Vagina (tissue), 2 donors: ENCODE data around the gene RPS6KA2. TPM values are rescaled to one million over a fixed set of nuclear protein-coding genes. Genes with fewer than 3 reads are reported as not detected.

ENCODE experiments used
- DNase-seq, 2 donors: peaks; one replicate each; pipeline ENCODE4 v3.0.0-alpha.2; 2017; ENCODE audit errors: extremely low spot score in 2 of 2
- H3K27ac ChIP-seq: fragments of 200-600 bp; sonication (generic); one replicate; pipeline ENCODE4 v1.5.1; 2019
- H3K27me3 ChIP-seq: fragments of 200-600 bp; sonication (generic); one replicate; pipeline ENCODE4 v1.5.1; 2019
- H3K36me3 ChIP-seq, 2 donors: fragments of 200-600 bp; sonication (generic); one replicate each; pipeline ENCODE4 v1.5.1; 2017 to 2019
- H3K4me1 ChIP-seq: fragments of 200-600 bp; sonication (generic); one replicate; pipeline ENCODE4 v1.5.1; 2019
- H3K4me3 ChIP-seq, 2 donors: fragments of 200-600 bp; sonication (generic); 1 replicate in 1 of 2; 2 replicates in 1 of 2; pipeline ENCODE4 v1.5.1; 2016 to 2019
- H3K9me3 ChIP-seq: fragments of 200-600 bp; sonication (generic); one replicate; pipeline ENCODE4 v1.5.1; 2019
- CTCF ChIP-seq, 3 experiments: fragments of 450-650 bp in 2 of 3; fragments of 200-600 bp in 1 of 3; sonication (generic) in 1 of 3; IDR thresholded peaks; one replicate each; pipeline ENCODE4 v1.5.1; 2017 to 2019; ENCODE audit warnings: antibody characterized with exemption in 3 of 3, mild to moderate bottlenecking in 2 of 3, moderate library complexity in 2 of 3
- POLR2A ChIP-seq, 2 donors: fragments of 450-650 bp; IDR thresholded peaks; one replicate each; pipeline ENCODE4 v1.6.1; 2017; ENCODE audit warnings: antibody characterized with exemption in 2 of 2, mild to moderate bottlenecking in 2 of 2, moderate library complexity in 2 of 2
- POLR2AphosphoS5 ChIP-seq, 2 donors: sonication (generic); formaldehyde crosslinking; IDR thresholded peaks; one replicate each; pipeline ENCODE4 v1.9.0; 2017; ENCODE audit warnings: antibody characterized with exemption in 2 of 2, mild to moderate bottlenecking in 2 of 2, low read depth in 1 of 2; ENCODE audit not compliant: insufficient read depth in 1 of 2
- intact Hi-C: fragments of 100-400 bp; cut with DNase I; formaldehyde crosslinking; loops from one replicate; pipeline ENCODE4 v1.15.1; 2023
- total RNA-seq: library from RNA; depleted of rRNA; stranded (reverse); fragments of >200 nt; gene quantifications from one replicate; pipeline ENCODE4 v1.2.3, GENCODE V29; 2016

RPS6KA2 gene
- total RNA-seq, 1 donor from 2014 or later: 65.1 TPM

DNA sequence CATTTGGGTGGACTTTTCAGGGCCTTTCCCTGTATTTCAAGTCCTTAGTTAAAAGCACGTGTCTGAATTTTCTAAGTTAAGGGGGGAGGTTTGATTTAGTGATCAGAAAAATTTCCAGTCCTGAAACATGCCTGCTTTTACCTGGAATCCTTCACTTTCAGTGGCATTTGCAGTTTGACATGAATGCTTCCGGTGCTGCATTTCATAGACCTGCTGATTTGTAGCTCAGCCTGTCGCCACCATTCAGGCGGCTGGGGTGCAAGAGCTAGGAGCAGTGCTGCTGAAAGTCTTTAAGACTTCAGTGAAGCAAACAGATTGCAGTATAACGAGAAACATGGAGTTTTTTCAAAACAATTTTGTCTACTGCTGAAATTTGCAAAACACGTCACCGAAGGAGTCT is 14.0 kb downstream of the RPS6KA2 start:
- Histone ChIP-seq H3K4me3 (no peak overlapping the region), H3K4me1 (peaks cover 9% of the 10 kb centered on the region), H3K9me3 (no peaks in the 10 kb centered on the region), H3K27ac (no peak overlapping the region), H3K27me3 (no peaks in the 10 kb centered on the region), H3K36me3 (no peaks in the 10 kb centered on the region)
- no peak for TF ChIP-seq CTCF (IDR thresholded peaks at IDR 0.05)
- TF ChIP-seq POLR2A (IDR thresholded peaks at IDR 0.05): no peak
- TF ChIP-seq POLR2AphosphoS5 (IDR thresholded peaks at IDR 0.05; ENCODE audit: insufficient read depth in 1 of 2, low read depth in 1 of 2): no peak
- intact Hi-C loops: no loop called here
- peak in 1 of 2 donors; percentile 25 for DNase-seq

- no peak overlapping the region for H3K4me3 ChIP-seq
- H3K27me3 ChIP-seq: no peaks in the 10 kb centered on the region
- peaks cover 9% of the 10 kb centered on the region for H3K4me1 ChIP-seq
- no peaks in the 10 kb centered on the region for H3K9me3 ChIP-seq
- TF ChIP-seq CTCF (IDR thresholded peaks at IDR 0.05) (no peak), POLR2A (IDR thresholded peaks at IDR 0.05) (no peak), POLR2AphosphoS5 (IDR thresholded peaks at IDR 0.05; ENCODE audit: insufficient read depth in 1 of 2, low read depth in 1 of 2) (no peak)
- DNase-seq: peak in 1 of 2 donors; percentile 52
- H3K27ac ChIP-seq: no peak overlapping the region
- intact Hi-C loops: no loop called here
- no peaks in the 10 kb centered on the region for H3K36me3 ChIP-seq
Measured at GRCh38 chr6:166612471-166612881, 14.6 kb downstream of the RPS6KA2 start.

DNA sequence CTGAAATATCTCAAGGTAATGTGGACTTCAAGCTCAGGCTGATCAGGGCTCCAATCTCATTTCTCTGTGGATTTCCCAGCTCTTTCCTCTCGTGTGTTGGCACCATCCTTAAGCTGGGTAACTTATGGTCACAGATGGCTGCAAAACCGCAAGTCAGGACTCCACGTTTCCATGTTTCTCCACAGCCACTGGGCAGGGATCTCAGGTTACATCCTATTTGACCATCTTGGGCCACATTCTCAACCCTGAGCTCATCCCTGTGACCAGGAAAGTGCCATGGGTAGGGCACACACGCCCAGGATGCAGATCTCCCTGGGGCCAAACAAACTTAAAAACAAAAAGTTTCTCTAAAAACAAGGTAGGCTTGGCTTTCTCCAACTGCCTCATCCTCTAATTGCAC is 15.4 kb downstream of the RPS6KA2 start:
- H3K27ac ChIP-seq: no peak overlapping the region
- DNase-seq: peak in 1 of 2 donors; percentile 28
- no peak for TF ChIP-seq CTCF (IDR thresholded peaks at IDR 0.05)
- TF ChIP-seq POLR2A (IDR thresholded peaks at IDR 0.05): no peak
- no peak for TF ChIP-seq POLR2AphosphoS5 (IDR thresholded peaks at IDR 0.05; ENCODE audit: insufficient read depth in 1 of 2, low read depth in 1 of 2)
- H3K36me3 ChIP-seq: no peaks in the 10 kb centered on the region
- peaks cover 9% of the 10 kb centered on the region for H3K4me1 ChIP-seq
- intact Hi-C loops: no loop called here
- no peaks in the 10 kb centered on the region for H3K9me3 ChIP-seq
- no peaks in the 10 kb centered on the region for H3K27me3 ChIP-seq
- H3K4me3 ChIP-seq: no peak overlapping the region

- no peaks in the 10 kb centered on the region for H3K9me3 ChIP-seq
- no peak for DNase-seq
- no peak overlapping the region for H3K4me3 ChIP-seq
- no peaks in the 10 kb centered on the region for H3K36me3 ChIP-seq
- intact Hi-C loops: no loop called here
- TF ChIP-seq CTCF (IDR thresholded peaks at IDR 0.05): no peak
- TF ChIP-seq POLR2AphosphoS5 (IDR thresholded peaks at IDR 0.05; ENCODE audit: insufficient read depth in 1 of 2, low read depth in 1 of 2): no peak
- no peak for TF ChIP-seq POLR2A (IDR thresholded peaks at IDR 0.05)
- H3K27me3 ChIP-seq: no peaks in the 10 kb centered on the region
- H3K27ac ChIP-seq: no peak overlapping the region
- peaks cover 9% of the 10 kb centered on the region for H3K4me1 ChIP-seq
Measured at GRCh38 chr6:166610069-166610468, 17.0 kb downstream of the RPS6KA2 start.

GRCh38 chr6:166608774-166609173 is 18.3 kb downstream of the RPS6KA2 start:
- Histone ChIP-seq H3K4me1 (peaks cover 9% of the 10 kb centered on the region), H3K27ac (peak overlapping the region; percentile 17), H3K9me3 (no peaks in the 10 kb centered on the region), H3K27me3 (no peaks in the 10 kb centered on the region), H3K36me3 (no peaks in the 10 kb centered on the region), H3K4me3 (no peak overlapping the region)
- TF ChIP-seq POLR2AphosphoS5 (IDR thresholded peaks at IDR 0.05; ENCODE audit: insufficient read depth in 1 of 2, low read depth in 1 of 2): no peak
- no peak for TF ChIP-seq CTCF (IDR thresholded peaks at IDR 0.05)
- no peak for TF ChIP-seq POLR2A (IDR thresholded peaks at IDR 0.05)
- DNase-seq: peak in 1 of 2 donors; percentile 4
- intact Hi-C loops: no loop called here
